HepG2 (cell line): ENCODE data around the gene PGAP3. TPM values are rescaled to one million over a fixed set of nuclear protein-coding genes. Genes with fewer than 3 reads are reported as not detected.

Experiments used
- CAMTA2 ChIP-seq: sonication (generic); formaldehyde crosslinking; IDR thresholded peaks from 2 replicates; pipeline ENCODE4 v1.4.0; 2020; ENCODE audit warnings: mild to moderate bottlenecking, missing genetic modification reagents, borderline replicate concordance
- CHCHD3 ChIP-seq: sonication (generic); formaldehyde crosslinking; IDR thresholded peaks from 2 replicates; pipeline ENCODE4 v1.8.0; 2022; ENCODE audit warnings: mild to moderate bottlenecking, missing genetic modification reagents, moderate library complexity
- DNMT1 ChIP-seq: sonication (generic); formaldehyde crosslinking; IDR thresholded peaks from 2 replicates; pipeline ENCODE4 v1.5.1; 2020; ENCODE audit warnings: mild to moderate bottlenecking, missing genetic modification reagents
- HNF4A ChIP-seq: sonication (generic); formaldehyde crosslinking; IDR thresholded peaks from 2 replicates; pipeline ENCODE4 v1.4.0; 2020; ENCODE audit warnings: missing genetic modification reagents
- RARA ChIP-seq: IDR thresholded peaks from 2 replicates; pipeline ENCODE4 v1.6.1; 2016; ENCODE audit warnings: missing genetic modification reagents, missing compliant biosample characterization
- RFXAP ChIP-seq: sonication (generic); formaldehyde crosslinking; IDR thresholded peaks from 2 replicates; pipeline ENCODE4 v1.4.0; 2020; ENCODE audit warnings: missing genetic modification reagents, borderline replicate concordance
- SP2 ChIP-seq: sonication (generic); formaldehyde crosslinking; IDR thresholded peaks from 2 replicates; pipeline ENCODE4 v1.5.1; 2020; ENCODE audit warnings: mild to moderate bottlenecking, missing genetic modification reagents
- SSRP1 ChIP-seq: IDR thresholded peaks from 2 replicates; pipeline ENCODE4 v1.6.1; 2016; ENCODE audit warnings: control low read depth
- ZBTB38 ChIP-seq: sonication (generic); formaldehyde crosslinking; IDR thresholded peaks from 2 replicates; pipeline ENCODE4 v1.5.1; 2020; ENCODE audit warnings: mild to moderate bottlenecking, missing genetic modification reagents
- ZNF253 ChIP-seq: sonication (generic); formaldehyde crosslinking; IDR thresholded peaks from 2 replicates; pipeline ENCODE4 v1.8.0; 2022; ENCODE audit warnings: mild to moderate bottlenecking, missing genetic modification reagents, borderline replicate concordance
- polyA plus RNA-seq, 8 experiments: library from polyadenylated mRNA; depleted of rRNA in 3 of 8; stranded (reverse) in 7 of 8; unstranded in 1 of 8; fragments of >200 nt; fragmentation: Illumina TruSeq in 4 of 8; extraction: Trizol in 4 of 8; gene quantifications; 2 replicates each; pipeline versions ENCODE4 v1.2.1 to v1.2.3, GENCODE V29; 2011 to 2016; ENCODE audit warnings: low read depth in 4 of 8, missing spikeins in 1 of 8, mixed read lengths in 1 of 8; ENCODE audit not compliant: insufficient read depth in 1 of 8
- total RNA-seq, 5 experiments: library from RNA; depleted of rRNA; stranded (reverse); fragments of >200 nt; fragmentation: Illumina TruSeq; extraction: Trizol; gene quantifications; 2 replicates each; pipeline ENCODE4 v1.2.3, GENCODE V29; 2016; ENCODE audit warnings: low read depth in 1 of 5
- TF ChIP-seq, protein P1 (sequence below): sonication (generic); formaldehyde crosslinking; IDR thresholded peaks from 2 replicates; pipeline ENCODE4 v1.8.0; 2023; ENCODE audit warnings: mild to moderate bottlenecking, missing genetic modification reagents
- TF ChIP-seq, protein P2 (sequence below): IDR thresholded peaks from 2 replicates; pipeline ENCODE4 v1.6.1; 2016; ENCODE audit warnings: low read depth, borderline replicate concordance
- TF ChIP-seq, protein P3 (sequence below): sonication (generic); formaldehyde crosslinking; conservative IDR thresholded peaks from 2 replicates; pipeline ENCODE4 v1.4.0; 2020; ENCODE audit warnings: missing genetic modification reagents
- TF ChIP-seq, protein P4 (sequence below): sonication (generic); formaldehyde crosslinking; IDR thresholded peaks from 2 replicates; pipeline ENCODE4 v1.5.0; 2020; ENCODE audit warnings: mild to moderate bottlenecking, missing genetic modification reagents, borderline replicate concordance

The PGAP3 gene
- total and polyA plus RNA-seq, 2 of the 13 experiments (the other 11 are each of a cell fraction or from before 2014, with no cell fraction given): 11.9 to 14.6 TPM

DNA sequence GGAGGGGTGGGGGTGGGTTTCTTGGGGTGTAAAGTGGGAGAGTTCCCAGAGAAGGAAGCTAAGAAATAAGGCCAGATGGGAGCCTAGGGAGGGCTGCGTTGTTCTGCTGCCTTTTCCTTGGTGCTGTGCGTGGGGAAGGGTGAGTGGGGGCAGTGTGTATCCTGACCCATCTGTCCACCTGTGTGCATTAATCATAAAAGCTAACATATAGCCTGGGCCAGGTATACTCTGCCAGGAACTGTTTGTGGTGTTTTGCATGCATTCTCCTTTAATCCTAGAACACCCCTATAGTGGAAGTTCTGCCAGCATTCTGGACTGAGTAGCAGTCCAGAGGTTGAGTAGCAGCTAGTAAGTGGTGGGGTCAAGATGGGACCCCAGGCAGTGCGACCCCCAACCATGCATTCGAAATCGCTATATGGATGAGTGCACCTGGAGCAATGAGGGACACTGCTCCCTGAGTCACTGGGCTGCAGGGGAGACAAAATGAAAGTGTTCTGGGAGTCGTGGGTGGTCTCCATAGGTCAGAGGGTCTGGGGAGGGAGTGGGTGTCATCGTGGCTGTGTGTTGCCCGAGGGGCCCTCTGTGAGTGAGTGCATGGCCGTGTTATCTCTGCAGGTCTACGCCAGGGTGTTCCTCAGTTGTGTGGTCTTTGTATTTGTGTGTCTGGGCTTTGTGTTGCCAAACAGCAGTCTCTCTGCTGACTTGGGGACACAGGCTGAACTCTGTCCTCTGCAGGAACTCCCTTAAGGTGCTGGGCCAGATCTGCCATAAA lies 13.3 kb upstream of the PGAP3 start (continued):
- TF ChIP-seq SSRP1 (CRISPR knock-in tag) (peak; percentile 64; the same call in 1 of the 2 replicates), DNMT1 (CRISPR knock-in tag) (0 out of 2 replicates have a peak, but pooled peaks have one; percentile 55), RFXAP (CRISPR knock-in tag) (no peak), CAMTA2 (no peak), SP2 (no peak), RARA (CRISPR knock-in tag) (peak; percentile 19; the same call in 1 of the 2 replicates), ZNF253 (CRISPR knock-in tag) (0 out of 2 replicates have a peak, but pooled peaks have one; percentile 45), ZBTB38 (CRISPR knock-in tag) (peak; percentile 43; the same call in 1 of the 2 replicates), HNF4A (peak; percentile 58; the same call in 1 of the 2 replicates), CHCHD3 (no peak)
- TF ChIP-seq, protein P1, sequence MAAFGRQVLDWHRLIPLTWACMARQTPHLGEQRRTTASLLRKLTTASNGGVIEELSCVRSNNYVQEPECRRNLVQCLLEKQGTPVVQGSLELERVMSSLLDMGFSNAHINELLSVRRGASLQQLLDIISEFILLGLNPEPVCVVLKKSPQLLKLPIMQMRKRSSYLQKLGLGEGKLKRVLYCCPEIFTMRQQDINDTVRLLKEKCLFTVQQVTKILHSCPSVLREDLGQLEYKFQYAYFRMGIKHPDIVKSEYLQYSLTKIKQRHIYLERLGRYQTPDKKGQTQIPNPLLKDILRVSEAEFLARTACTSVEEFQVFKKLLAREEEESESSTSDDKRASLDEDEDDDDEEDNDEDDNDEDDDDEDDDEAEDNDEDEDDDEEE (CRISPR knock-in tag): peak; percentile 52; the same call in 1 of the 2 replicates
- TF ChIP-seq, protein P2, sequence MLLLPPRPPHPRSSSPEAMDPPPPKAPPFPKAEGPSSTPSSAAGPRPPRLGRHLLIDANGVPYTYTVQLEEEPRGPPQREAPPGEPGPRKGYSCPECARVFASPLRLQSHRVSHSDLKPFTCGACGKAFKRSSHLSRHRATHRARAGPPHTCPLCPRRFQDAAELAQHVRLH (CRISPR knock-in tag): 0 out of 2 replicates have a peak, but pooled peaks have one; percentile 45
- TF ChIP-seq, protein P3, sequence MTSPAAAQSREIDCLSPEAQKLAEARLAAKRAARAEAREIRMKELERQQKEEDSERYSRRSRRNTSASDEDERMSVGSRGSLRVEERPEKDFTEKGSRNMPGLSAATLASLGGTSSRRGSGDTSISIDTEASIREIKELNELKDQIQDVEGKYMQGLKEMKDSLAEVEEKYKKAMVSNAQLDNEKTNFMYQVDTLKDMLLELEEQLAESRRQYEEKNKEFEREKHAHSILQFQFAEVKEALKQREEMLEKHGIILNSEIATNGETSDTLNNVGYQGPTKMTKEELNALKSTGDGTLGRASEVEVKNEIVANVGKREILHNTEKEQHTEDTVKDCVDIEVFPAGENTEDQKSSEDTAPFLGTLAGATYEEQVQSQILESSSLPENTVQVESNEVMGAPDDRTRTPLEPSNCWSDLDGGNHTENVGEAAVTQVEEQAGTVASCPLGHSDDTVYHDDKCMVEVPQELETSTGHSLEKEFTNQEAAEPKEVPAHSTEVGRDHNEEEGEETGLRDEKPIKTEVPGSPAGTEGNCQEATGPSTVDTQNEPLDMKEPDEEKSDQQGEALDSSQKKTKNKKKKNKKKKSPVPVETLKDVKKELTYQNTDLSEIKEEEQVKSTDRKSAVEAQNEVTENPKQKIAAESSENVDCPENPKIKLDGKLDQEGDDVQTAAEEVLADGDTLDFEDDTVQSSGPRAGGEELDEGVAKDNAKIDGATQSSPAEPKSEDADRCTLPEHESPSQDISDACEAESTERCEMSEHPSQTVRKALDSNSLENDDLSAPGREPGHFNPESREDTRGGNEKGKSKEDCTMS (CRISPR knock-in tag): no peak
- TF ChIP-seq, protein P4, sequence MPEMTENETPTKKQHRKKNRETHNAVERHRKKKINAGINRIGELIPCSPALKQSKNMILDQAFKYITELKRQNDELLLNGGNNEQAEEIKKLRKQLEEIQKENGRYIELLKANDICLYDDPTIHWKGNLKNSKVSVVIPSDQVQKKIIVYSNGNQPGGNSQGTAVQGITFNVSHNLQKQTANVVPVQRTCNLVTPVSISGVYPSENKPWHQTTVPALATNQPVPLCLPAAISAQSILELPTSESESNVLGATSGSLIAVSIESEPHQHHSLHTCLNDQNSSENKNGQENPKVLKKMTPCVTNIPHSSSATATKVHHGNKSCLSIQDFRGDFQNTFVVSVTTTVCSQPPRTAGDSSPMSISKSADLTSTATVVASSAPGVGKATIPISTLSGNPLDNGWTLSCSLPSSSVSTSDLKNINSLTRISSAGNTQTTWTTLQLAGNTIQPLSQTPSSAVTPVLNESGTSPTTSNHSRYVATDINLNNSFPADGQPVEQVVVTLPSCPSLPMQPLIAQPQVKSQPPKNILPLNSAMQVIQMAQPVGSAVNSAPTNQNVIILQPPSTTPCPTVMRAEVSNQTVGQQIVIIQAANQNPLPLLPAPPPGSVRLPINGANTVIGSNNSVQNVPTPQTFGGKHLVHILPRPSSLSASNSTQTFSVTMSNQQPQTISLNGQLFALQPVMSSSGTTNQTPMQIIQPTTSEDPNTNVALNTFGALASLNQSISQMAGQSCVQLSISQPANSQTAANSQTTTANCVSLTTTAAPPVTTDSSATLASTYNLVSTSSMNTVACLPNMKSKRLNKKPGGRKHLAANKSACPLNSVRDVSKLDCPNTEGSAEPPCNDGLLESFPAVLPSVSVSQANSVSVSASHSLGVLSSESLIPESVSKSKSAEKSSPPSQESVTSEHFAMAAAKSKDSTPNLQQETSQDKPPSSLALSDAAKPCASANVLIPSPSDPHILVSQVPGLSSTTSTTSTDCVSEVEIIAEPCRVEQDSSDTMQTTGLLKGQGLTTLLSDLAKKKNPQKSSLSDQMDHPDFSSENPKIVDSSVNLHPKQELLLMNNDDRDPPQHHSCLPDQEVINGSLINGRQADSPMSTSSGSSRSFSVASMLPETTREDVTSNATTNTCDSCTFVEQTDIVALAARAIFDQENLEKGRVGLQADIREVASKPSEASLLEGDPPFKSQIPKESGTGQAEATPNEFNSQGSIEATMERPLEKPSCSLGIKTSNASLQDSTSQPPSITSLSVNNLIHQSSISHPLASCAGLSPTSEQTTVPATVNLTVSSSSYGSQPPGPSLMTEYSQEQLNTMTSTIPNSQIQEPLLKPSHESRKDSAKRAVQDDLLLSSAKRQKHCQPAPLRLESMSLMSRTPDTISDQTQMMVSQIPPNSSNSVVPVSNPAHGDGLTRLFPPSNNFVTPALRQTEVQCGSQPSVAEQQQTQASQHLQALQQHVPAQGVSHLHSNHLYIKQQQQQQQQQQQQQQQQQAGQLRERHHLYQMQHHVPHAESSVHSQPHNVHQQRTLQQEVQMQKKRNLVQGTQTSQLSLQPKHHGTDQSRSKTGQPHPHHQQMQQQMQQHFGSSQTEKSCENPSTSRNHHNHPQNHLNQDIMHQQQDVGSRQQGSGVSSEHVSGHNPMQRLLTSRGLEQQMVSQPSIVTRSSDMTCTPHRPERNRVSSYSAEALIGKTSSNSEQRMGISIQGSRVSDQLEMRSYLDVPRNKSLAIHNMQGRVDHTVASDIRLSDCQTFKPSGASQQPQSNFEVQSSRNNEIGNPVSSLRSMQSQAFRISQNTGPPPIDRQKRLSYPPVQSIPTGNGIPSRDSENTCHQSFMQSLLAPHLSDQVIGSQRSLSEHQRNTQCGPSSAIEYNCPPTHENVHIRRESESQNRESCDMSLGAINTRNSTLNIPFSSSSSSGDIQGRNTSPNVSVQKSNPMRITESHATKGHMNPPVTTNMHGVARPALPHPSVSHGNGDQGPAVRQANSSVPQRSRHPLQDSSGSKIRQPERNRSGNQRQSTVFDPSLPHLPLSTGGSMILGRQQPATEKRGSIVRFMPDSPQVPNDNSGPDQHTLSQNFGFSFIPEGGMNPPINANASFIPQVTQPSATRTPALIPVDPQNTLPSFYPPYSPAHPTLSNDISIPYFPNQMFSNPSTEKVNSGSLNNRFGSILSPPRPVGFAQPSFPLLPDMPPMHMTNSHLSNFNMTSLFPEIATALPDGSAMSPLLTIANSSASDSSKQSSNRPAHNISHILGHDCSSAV (CRISPR knock-in tag): no peak
